GM18951 (cell line): ENCODE data around the gene EMSY.
"Not testable (repeated sequence)": the region's sequence is repeated elsewhere in the genome, so short reads cannot be mapped to it uniquely, and the experiment has no call there.

Source experiments
- POLR2A ChIP-seq: IDR thresholded peaks from 4 replicates; pipeline ENCODE4 v1.6.1; 2011; ENCODE audit warnings: mild to moderate bottlenecking; ENCODE audit not compliant: insufficient read length, insufficient read depth; ENCODE audit errors: extremely low read depth
- in situ Hi-C: fragments of 300-500 bp; cut with MboI; formaldehyde crosslinking; loops from one replicate; pipeline ENCODE4 v1.12.0; 2022; ENCODE audit warnings: low sequenced_read_pairs, mixed read lengths, inconsistent platforms; ENCODE audit not compliant: unreplicated experiment

EMSY gene

DNA sequence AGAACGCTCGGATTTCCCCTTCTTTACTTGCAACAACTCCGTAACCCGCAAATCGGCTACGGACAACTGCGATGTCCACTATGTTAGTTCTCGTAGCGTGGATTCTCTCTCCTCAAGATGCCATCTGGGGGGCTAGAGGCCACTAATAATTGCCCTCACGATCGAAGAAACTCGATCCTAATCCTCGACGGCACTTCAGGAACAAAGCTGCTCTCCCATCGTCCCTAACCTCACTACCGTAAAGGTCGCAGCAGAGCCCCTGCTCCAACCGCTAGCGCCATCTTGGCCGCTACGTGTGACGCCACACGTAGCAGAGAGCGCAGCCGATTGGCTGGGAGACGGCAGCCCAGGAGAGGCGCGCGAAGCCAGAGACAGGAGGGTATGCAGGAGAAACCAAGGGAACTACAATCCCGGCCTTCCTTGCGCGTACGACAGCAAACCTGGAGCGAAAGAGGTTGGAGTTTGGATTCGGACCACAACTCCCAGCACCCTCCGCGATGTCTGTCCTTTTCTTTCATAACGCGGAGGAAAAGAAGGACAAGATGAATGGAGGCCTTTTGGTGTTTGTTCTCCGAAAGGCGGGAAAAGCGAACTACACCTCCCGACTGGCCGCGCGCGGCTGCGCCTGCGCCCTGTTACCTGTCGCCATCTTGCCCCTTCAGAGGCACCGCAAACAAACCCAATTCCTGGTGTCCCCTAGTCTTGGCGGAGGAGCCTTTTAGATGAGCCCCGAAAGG, at the start of gene EMSY:
TSS of gene EMSY (plus strand) at position 635 of the 737 bp plus-strand sequence. CDS start 1,921 bp downstream, outside the sequence.
- TF ChIP-seq POLR2A, result peak; percentile 98
- in situ Hi-C loops, result no loop called here

GRCh38 chr11:76395296-76395695, 49.5 kb upstream of the EMSY start:
- no peak for TF ChIP-seq POLR2A
- in situ Hi-C loops, result no loop called here

DNA sequence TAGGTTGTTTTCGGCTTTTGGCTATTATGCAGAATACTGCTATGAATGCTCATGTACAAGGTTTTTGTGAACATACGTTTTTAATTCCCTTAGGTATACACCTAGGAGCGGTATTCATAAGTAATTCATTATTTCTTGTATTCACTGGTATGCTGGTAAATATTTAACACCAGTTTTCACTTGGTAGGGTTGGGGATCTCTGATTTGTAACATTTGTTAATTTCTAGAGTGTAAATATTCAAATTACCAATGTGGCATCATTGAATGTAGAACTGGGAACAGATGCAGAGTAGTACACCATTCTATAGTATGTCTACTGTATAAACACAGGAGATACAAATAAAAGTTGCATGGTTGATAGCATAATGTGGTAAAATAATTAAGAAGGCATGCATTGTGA, 47.4 kb upstream of the EMSY start:
- TF ChIP-seq POLR2A, result no peak
- in situ Hi-C loops, result no loop called here

GRCh38 chr11:76400967-76401366, 43.9 kb upstream of the EMSY start:
- in situ Hi-C loops, result no loop called here
- TF ChIP-seq POLR2A, result no peak

DNA sequence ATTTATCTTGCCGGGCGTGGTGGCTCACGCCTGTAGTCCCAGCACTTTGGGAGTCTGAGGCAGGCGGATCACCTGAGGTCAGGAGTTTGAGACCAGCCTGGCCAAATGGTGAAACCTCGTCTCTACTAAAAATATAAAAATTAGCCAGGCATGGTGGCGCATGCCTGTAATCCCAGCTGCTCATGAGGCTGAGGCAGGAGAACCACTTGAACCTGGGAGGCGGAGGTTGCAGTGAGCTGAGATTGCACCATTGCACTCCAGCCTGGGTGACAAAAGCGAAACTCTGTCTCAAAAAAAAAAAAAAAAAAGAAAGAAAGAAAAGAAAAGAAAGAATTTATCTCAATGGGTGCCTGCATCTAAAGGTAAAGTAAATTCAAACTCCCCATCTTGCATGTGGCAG, 43.3 kb upstream of the EMSY start:
- in situ Hi-C loops, result not testable (repeated sequence)

GRCh38 chr11:76406359-76406758, 38.5 kb upstream of the EMSY start:
- TF ChIP-seq POLR2A, result no peak

DNA sequence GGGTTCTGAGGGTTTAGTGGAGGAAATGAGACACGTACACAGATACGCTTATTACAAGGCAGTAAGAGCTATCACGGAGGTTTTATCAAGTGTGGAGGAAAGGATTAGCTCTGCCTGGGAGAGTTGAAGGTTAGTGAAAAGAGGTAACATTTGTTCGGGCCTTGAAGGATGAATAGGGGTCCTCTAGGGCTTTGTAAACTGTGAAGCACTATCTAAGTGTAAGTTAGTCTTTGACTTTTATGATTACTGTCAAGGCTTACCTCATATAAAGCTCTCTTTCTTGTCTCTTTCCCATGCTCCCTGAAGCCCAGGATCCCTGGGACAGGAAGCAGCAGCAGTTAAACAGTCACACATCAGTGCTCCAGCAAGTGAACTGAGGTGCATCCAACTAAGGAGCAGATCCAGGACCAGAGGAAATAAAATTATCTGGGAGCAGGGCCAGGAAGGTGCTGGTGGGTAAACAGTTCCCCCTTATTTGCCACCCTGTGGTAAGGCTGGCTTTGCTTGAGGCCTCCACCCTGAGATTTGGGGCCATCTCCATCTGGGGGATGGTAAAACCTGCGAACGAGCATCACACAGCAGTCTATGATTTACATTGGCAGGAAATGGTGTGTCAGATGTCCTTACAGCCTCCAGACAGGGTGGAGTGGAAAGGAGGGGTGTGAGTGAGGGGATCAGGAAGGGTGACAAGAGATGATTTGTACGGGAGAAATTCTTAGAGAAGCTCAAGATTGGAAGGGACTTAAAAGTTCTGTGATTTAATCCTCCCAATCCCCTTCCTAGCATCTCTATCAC, 36.5 kb upstream of the EMSY start:
- no peak for TF ChIP-seq POLR2A
- in situ Hi-C loops, result no loop called here

More at GRCh38 chr11:76406359-76406758, 38.5 kb upstream of the EMSY start:
- in situ Hi-C loops, result no loop called here

DNA sequence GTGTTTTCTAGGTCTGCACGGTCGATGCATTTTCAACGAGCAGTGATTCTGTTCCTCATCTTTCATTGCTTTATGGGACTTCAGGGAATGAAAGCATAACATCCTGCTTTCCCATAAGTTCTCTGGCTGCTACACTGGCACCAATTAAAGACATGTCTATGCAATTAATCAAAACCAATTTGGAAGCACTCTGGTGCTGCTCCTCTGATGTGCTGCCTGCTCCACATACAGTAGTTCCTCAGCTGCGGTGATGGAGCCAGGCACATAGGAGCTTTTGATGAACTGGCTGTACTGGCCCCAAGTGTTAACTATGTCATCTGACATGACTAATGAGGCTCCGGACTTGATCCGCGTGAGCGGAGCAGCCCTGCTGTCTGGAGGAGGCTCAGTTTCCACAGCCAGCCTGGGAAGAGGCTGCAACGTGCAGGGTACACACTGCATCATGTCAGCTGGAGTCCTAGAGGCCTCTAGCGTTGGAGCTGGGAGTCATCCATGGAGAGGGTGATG, 33.9 kb upstream of the EMSY start:
- no peak for TF ChIP-seq POLR2A
- in situ Hi-C loops, result no loop called here

DNA sequence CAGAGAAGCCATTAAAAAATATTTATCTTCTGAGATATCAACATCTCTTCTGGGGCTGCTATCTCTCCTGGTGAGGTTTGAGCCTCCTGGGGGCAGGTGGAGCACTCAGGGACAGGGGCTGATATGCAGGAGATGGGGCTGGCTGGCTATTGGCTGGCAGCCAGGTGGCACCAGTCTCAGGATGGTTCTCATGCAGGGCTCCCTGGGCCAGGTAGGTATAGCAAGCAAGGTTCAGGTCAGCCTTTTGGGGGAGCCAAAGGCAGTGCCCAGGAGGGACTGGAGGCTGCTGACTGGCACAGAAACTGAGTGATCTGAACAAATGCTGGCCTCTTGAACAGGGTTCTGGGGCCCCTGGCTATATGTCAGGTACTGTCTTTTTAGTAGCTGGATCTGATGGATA, 29.7 kb upstream of the EMSY start:
- no peak for TF ChIP-seq POLR2A

GRCh38 chr11:76419896-76420295, 24.9 kb upstream of the EMSY start:
- in situ Hi-C loops, result no loop called here

More for the DNA sequence above, 29.7 kb upstream of the EMSY start:
- in situ Hi-C loops, result no loop called here

GRCh38 chr11:76424379-76424778, 20.4 kb upstream of the EMSY start:
- in situ Hi-C loops, result no loop called here
- no peak for TF ChIP-seq POLR2A

More at GRCh38 chr11:76419896-76420295, 24.9 kb upstream of the EMSY start:
- TF ChIP-seq POLR2A, result no peak

DNA sequence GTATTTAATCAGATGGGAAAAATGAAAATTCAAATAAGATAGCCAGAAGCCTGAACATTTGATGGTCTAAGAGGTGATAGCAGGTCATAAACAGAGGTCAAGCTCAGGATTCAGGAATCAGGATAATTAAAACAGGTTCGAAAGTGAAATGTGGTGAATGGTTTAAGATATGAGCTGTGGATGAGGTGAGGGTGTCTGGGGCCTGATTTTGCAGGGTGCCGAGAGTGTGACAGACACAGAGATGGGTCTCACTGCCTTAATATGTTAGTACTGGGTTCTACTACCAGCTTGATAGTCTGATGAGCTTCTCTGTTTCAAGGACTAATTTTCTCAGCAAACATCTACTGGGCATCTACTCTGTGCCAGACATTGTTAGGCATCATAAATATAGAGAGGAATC, 19.9 kb upstream of the EMSY start:
- no peak for TF ChIP-seq POLR2A
- in situ Hi-C loops, result no loop called here

DNA sequence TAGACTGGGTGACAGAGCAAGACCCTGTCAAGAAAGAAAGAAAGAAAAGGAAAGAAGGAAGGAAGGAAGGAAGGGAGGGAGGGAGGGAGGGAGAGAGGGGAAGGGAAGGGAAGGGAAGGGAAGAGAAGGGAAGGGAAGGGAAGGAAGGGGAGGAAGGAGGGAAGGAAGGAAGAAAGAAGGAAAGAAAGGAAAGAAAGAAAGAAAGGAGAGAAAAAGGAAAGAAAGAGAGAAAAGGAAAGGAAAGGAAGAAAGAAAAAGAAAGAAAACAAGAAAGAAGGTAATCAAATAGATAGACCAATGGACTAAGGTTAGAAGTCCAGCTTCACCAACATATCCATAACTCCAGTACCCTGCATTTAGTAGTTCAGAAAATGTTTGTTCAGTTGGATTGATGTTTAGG, 18.2 kb upstream of the EMSY start:
- TF ChIP-seq POLR2A, result no peak
- in situ Hi-C loops, result no loop called here

- in situ Hi-C loops, result no loop called here
These were observed 8.8 kb upstream of the EMSY start for GRCh38 chr11:76436020-76436419.

More at GRCh38 chr11:76436020-76436419, 8.8 kb upstream of the EMSY start:
- no peak for TF ChIP-seq POLR2A
